ENCODE results near the gene ITGA5.

ITGA5 gene

GRCh38 chr12:54390668-54391551, 28.2 kb downstream of the ITGA5 start:
- in situ Hi-C loops (cut with MboI; ENCODE audit: low sequenced_read_pairs): no loop called here

DNA sequence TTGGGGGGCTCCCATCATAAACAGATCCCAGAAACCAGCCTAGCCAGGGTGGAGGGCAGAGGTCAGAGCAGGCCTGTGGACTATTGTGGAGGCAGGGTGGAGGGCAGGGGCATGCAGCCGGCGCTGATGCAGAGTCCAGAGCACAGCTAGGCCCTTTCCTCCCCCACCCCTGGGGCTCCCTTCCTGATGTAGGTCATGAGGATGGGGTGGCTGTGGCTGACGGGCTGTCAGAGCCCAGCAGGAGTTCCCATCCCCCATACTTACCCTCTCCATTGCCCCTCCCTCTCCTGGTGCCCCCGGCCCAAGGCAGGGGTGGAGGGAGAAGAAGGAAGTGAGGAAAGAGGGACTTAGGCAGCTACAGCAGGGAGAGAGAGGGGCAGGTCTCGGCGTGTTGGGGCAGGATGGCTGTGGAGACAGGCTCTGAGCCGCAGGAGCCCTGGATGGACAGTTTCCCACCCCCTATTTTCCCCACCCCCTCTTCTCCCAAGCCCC, 28.8 kb downstream of the ITGA5 start:
- in situ Hi-C loops (cut with MboI; ENCODE audit: low sequenced_read_pairs): no loop called here

DNA sequence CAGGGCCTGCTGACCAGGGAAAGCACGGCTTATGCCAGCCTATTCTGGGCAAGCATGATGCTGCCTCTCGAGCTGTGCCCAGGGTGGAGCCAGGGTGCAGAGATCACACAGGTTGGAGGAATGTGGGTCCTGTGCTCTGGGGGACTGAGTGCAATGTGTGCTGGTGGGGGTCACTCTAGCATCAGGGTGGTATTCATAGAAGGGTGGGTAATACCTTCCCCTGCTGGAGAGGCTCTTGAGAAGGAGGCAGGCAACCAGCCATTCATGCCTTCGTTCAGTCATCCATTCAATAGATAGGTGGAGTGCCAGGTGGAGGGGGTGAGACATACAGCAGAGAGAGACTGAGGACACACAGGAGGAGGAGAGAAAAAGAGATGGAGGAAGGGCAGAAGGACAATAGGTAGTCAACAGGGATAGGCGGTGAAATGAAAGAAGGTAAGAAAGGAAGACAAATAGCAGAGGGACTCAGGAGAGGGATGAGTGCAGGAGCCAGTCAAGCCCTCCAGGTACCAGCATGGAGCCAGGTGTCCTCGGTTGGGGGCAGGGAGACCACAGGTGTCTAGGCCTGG, 29.4 kb downstream of the ITGA5 start:
- in situ Hi-C loops (cut with MboI; ENCODE audit: low sequenced_read_pairs): no loop called here

DNA sequence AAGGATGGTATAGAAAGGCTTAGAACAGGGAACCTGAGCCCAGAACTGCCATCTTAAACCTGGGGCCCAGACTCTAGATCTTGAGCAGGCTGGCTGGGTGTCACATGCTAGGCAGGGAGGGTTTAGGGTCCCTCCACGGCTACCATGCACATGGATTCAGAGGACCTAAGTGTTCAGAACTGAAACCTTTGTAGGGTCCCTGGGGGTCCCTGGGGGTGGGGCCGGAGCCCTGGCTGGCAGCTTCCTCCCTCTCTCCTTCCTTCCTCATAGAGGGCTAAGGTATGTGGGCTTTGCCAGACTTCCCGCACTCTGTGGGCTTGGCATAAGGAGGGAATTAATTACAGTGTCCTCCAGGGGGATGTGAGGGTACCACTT, 29.9 kb downstream of the ITGA5 start:
- in situ Hi-C loops (cut with MboI; ENCODE audit: low sequenced_read_pairs): no loop called here

- in situ Hi-C loops (cut with MboI; ENCODE audit: low sequenced_read_pairs): no loop called here
Observed at GRCh38 chr12:54388237-54389133, 30.6 kb downstream of the ITGA5 start.

DNA sequence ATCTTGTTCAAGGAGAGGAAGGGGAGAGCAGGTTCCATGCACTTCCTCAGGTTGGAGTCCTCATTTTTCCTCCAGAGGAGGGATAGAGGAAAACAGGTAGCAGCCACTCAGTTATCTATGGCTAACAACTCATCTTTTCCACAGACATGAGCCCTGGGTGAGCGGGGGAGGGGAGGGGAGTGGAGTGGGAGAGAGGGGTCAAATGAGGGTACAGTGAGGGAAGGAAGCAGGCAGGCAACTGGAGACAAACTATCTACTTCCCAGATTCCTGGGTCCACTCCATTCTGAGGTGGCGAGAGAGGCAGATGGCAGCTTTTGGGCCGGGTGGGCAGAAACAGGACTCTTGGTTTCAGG, 32.0 kb downstream of the ITGA5 start:
- in situ Hi-C loops (cut with MboI; ENCODE audit: low sequenced_read_pairs): no loop called here

GRCh38 chr12:54386403-54387113, 32.5 kb downstream of the ITGA5 start:
- in situ Hi-C loops (cut with MboI; ENCODE audit: low sequenced_read_pairs): no loop called here

DNA sequence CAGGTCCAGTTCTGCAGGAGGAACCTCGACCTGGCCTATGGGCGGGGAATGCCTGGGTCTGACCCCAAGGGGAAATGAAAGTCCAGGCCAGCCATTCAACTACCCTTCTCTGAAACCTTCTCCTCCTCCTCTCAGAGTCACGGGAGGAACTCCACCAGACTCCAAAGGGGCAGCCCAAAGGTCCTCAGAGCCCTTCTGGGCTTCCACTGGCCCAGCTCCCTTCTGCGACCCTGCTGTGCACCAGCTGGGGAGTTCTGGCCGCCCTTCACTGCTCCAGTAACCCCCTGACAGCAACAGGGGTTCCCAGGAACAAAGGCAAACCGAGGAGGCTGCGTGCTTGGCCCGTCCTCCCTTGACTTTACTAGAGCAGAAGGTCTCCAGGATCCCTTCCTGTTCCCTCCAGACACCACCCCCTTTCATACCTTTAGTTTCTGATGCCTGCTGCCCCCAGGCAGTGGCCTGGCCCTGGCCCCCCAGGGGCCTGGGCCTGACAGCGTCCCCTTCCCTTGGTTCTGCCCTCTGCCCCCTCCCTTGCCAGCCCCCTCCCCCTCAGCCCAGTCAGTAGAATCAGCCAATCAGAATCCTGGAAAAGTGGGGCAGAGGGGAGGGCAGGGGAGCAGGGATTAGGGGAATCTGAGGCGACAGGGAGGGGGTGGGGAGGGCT, 33.7 kb downstream of the ITGA5 start:
- in situ Hi-C loops (cut with MboI; ENCODE audit: low sequenced_read_pairs): no loop called here

GRCh38 chr12:54384591-54385041, 34.5 kb downstream of the ITGA5 start, which contains the start of gene ZNF385A:
Gene ZNF385A (minus strand): TSS chr12:54384733. CDS start chr12:54384514, 219 bp downstream.
- in situ Hi-C loops (cut with MboI; ENCODE audit: low sequenced_read_pairs): no loop called here

GRCh38 chr12:54383041-54383609, 35.9 kb downstream of the ITGA5 start:
- in situ Hi-C loops (cut with MboI; ENCODE audit: low sequenced_read_pairs): no loop called here

GRCh38 chr12:54381136-54381535, 37.9 kb downstream of the ITGA5 start:
- in situ Hi-C loops (cut with MboI; ENCODE audit: low sequenced_read_pairs): no loop called here

GRCh38 chr12:54379398-54380201, 39.5 kb downstream of the ITGA5 start:
- in situ Hi-C loops (cut with MboI; ENCODE audit: low sequenced_read_pairs): no loop called here

DNA sequence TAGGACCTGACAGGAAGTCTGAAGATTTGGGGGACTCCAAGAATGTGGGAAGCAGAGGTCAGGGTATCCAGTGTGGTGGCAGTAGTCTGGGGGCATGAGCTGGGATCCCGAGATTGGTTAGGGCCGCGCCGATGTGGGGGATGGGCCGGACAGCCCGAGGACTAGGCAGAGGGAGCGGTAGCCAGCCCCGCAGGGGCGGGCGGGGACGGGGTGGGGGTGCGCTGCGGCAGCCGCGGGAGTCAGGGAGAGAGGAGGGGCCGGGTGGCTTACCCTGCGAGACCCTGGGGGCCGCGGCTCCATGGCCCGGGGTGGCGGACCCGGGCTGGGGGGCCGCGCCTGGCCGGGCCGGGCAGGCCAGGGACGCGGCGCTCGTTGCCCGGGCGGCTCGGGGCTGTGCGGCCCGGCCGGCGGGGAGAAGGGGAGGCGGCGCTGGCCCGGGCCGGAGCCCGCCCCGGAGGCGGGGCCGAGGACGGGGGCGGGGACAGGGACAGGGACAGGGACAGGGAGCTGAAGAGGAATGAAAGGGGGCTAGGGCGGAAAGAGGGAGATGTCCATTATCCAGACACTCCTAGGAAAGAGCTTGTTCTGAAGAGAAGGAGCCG, 40.2 kb downstream of the ITGA5 start:
- in situ Hi-C loops (cut with MboI; ENCODE audit: low sequenced_read_pairs): no loop called here

- in situ Hi-C loops (cut with MboI; ENCODE audit: low sequenced_read_pairs): no loop called here
Observed at GRCh38 chr12:54377797-54378515, 41.1 kb downstream of the ITGA5 start.

DNA sequence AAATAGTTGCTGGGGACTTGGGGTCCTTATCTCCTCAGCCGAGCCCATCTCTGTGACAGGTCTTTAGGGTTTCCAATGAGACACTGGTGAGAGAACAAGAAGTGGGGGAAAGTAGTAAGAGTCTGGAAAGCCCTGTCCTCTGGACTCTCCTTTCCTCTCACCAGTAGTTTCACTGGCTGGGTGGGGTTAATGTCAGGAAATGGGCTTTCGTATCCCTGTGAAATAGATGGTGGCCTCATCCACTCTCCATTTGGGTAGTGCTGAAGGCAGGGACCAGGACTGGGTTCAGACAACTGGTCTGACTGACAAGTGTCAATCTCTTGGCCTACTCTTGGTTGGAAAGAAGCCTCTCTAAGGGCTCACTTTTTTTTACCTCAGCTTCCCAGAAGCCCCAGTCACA, 42.1 kb downstream of the ITGA5 start:
- in situ Hi-C loops (cut with MboI; ENCODE audit: low sequenced_read_pairs): no loop called here

DNA sequence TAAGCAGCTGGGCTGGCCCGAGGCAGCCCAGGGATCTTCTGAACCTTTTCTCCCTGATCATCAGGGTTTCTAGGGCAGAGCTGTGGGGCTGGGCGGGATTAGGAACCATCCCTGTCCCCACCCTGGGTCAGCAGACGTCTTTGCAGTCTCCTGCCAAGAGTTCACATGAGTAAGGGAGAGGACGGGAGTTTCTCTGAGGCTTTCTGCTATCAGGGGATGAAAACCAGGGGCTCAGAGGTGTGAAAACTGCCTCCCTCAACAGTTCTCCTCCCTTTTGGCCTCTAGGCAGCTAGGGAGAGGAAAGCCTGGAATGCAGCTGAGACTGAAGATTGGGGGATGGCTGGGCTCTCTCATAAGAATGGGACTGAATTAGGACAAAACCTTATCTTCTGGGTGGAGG, 42.5 kb downstream of the ITGA5 start:
- in situ Hi-C loops (cut with MboI; ENCODE audit: low sequenced_read_pairs): no loop called here

DNA sequence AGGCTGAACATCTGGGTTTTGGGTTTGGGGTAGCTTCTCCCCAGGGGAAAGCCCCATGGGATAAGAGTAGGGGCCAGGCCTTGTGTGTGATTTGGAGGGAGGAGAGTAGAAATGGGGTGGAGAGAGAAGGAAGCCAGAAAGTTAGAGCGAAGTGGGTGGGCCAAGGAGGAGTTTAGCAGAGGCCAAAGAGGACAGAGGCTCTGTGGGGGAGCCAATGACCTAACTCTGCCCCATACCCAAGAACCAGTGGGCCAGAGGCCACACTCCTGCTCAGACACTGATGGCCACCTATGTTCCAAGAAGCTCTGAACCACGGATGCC, 43.8 kb downstream of the ITGA5 start:
- in situ Hi-C loops (cut with MboI; ENCODE audit: low sequenced_read_pairs): no loop called here

Measured in HL-60/S4 treated with phorbol 12-myristate 13-acetate at 8.2 ng/mL for 4 days and 3 days (cell line).